Measurements from ENCODE around the gene TMEM165.

Gene TMEM165

DNA sequence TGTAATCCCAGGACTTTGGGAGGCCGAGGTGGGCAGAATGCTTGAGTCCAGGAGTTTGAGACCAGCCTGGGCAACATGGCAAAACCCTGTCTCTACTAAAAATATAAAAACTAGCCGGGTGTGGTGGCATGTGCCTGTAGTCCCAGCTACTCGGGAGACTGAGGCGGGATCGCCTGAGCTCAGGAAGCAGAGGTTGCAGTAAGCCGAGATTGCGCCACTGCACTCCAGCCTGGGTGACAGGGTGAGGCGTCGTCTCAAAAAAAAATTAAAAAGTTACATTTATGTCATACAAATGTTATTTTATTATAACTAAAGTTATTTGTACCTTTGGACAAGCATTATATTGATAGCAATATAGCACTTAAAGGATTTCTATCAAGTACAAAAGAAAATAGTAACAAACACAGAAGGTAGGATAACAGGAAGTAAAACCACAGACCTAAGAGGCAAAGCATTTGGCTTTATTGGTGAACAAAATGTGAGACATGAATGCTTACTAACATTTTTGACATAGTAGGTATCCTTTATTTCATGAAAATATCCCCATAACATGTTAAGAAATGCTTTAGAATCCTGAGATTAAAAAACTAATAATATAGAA lies 51.5 kb downstream of the TMEM165 start:
- no peaks in the 10 kb centered on the region for H3K27me3 ChIP-seq (ENCODE audit: control insufficient read depth, insufficient read depth, low read length)
- no peaks in the 10 kb centered on the region for H3K9me3 ChIP-seq (ENCODE audit: control insufficient read depth, insufficient read depth, low read length)
- H3K4me1 ChIP-seq (ENCODE audit: control insufficient read depth, insufficient read depth, low read length) = no peaks in the 10 kb centered on the region
- H3K27ac ChIP-seq (ENCODE audit: low read length) = no peak overlapping the region
- no peak for DNase-seq (ENCODE audit: low read depth, low spot score)
- H3K4me3 ChIP-seq (ENCODE audit: low read length) = no peak overlapping the region
- peaks cover under 1% of the 10 kb centered on the region; the same call in 1 of the 2 replicates for H3K36me3 ChIP-seq (ENCODE audit: control insufficient read depth, insufficient read depth, low read length)
- no CpG with 5 or more reads among the region's 9 CpGs for WGBS (ENCODE audit: insufficient coverage, insufficient read length)

- H3K27me3 ChIP-seq (ENCODE audit: control insufficient read depth, insufficient read depth, low read length) = no peaks in the 10 kb centered on the region
- no peaks in the 10 kb centered on the region for H3K4me1 ChIP-seq (ENCODE audit: control insufficient read depth, insufficient read depth, low read length)
- no CpG with 5 or more reads among the region's 1 CpG for WGBS (ENCODE audit: insufficient coverage, insufficient read length)
- peaks cover 2% of the 10 kb centered on the region; the same call in 1 of the 2 replicates for H3K36me3 ChIP-seq (ENCODE audit: control insufficient read depth, insufficient read depth, low read length)
- no peaks in the 10 kb centered on the region for H3K9me3 ChIP-seq (ENCODE audit: control insufficient read depth, insufficient read depth, low read length)
- H3K27ac ChIP-seq (ENCODE audit: low read length) = no peak overlapping the region
- DNase-seq (ENCODE audit: low read depth, low spot score) = no peak
- no peak overlapping the region for H3K4me3 ChIP-seq (ENCODE audit: low read length)
Observed at GRCh38 chr4:55447831-55448230, 52.1 kb downstream of the TMEM165 start.

DNA sequence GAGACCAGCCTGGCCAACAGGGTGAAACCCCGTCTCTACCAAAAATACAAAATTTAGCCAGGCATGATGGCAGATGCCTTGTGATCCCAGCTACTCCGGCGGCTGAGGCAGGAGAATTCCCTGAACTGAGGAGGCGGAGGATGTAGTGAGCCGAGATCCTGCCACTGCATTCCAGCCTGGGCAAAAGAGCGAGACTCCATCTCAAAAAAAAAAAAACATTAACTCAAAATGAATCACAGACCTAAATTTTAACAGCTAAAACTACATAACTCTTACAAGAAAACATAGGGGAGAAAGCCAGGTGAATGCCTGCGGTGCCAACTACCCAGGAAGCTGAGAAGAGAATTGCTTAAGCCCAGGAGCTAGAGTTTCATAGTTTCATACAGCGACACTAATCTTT lies 54.8 kb downstream of the TMEM165 start:
- DNase-seq (ENCODE audit: low read depth, low spot score) = no peak
- H3K4me3 ChIP-seq (ENCODE audit: low read length) = no peak overlapping the region
- H3K36me3 ChIP-seq (ENCODE audit: control insufficient read depth, insufficient read depth, low read length) = peaks cover 2% of the 10 kb centered on the region; the same call in 1 of the 2 replicates
- H3K27ac ChIP-seq (ENCODE audit: low read length) = no peak overlapping the region
- H3K4me1 ChIP-seq (ENCODE audit: control insufficient read depth, insufficient read depth, low read length) = no peaks in the 10 kb centered on the region
- no CpG with 5 or more reads among the region's 8 CpGs for WGBS (ENCODE audit: insufficient coverage, insufficient read length)
- H3K9me3 ChIP-seq (ENCODE audit: control insufficient read depth, insufficient read depth, low read length) = no peaks in the 10 kb centered on the region
- no peaks in the 10 kb centered on the region for H3K27me3 ChIP-seq (ENCODE audit: control insufficient read depth, insufficient read depth, low read length)

- no peak overlapping the region for H3K27ac ChIP-seq (ENCODE audit: low read length)
- H3K27me3 ChIP-seq (ENCODE audit: control insufficient read depth, insufficient read depth, low read length) = no peaks in the 10 kb centered on the region
- no peaks in the 10 kb centered on the region for H3K9me3 ChIP-seq (ENCODE audit: control insufficient read depth, insufficient read depth, low read length)
- DNase-seq (ENCODE audit: low read depth, low spot score) = no peak
- no CpG with 5 or more reads among the region's 5 CpGs for WGBS (ENCODE audit: insufficient coverage, insufficient read length)
- no peaks in the 10 kb centered on the region for H3K4me1 ChIP-seq (ENCODE audit: control insufficient read depth, insufficient read depth, low read length)
- no peaks in the 10 kb centered on the region for H3K36me3 ChIP-seq (ENCODE audit: control insufficient read depth, insufficient read depth, low read length)
- H3K4me3 ChIP-seq (ENCODE audit: low read length) = no peak overlapping the region
Observed at GRCh38 chr4:55458164-55458563, 62.4 kb downstream of the TMEM165 start.

DNA sequence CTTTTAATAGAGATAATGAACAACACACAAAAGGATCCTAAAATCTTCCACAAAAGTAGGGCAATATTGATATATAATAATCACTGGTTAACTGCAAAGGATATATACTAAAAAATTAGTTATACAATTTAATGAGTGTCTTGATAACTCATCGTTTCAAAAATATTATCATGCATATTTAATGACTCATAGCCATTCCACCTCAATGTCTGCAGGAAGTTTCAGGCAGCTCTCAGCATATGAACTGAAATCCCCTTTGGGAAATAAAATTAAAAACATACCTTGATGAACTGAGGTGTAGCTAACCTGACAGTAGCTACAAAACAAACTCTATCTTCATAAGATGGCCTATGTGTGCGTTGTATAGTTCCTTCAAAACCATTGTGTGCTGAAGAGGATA lies 62.9 kb downstream of the TMEM165 start:
- Histone ChIP-seq H3K9me3 (ENCODE audit: control insufficient read depth, insufficient read depth, low read length) (no peaks in the 10 kb centered on the region), H3K27me3 (ENCODE audit: control insufficient read depth, insufficient read depth, low read length) (no peaks in the 10 kb centered on the region), H3K4me3 (ENCODE audit: low read length) (no peak overlapping the region), H3K4me1 (ENCODE audit: control insufficient read depth, insufficient read depth, low read length) (no peaks in the 10 kb centered on the region), H3K27ac (ENCODE audit: low read length) (no peak overlapping the region), H3K36me3 (ENCODE audit: control insufficient read depth, insufficient read depth, low read length) (no peaks in the 10 kb centered on the region)
- WGBS (ENCODE audit: insufficient coverage, insufficient read length) = no CpG with 5 or more reads among the region's 2 CpGs
- no peak for DNase-seq (ENCODE audit: low read depth, low spot score)

GRCh38 chr4:55466001-55466400 lies 70.2 kb downstream of the TMEM165 start:
- Histone ChIP-seq H3K4me3 (ENCODE audit: low read length) (no peak overlapping the region), H3K4me1 (ENCODE audit: control insufficient read depth, insufficient read depth, low read length) (peaks cover 2% of the 10 kb centered on the region; the same call in 1 of the 2 replicates), H3K27me3 (ENCODE audit: control insufficient read depth, insufficient read depth, low read length) (no peaks in the 10 kb centered on the region), H3K36me3 (ENCODE audit: control insufficient read depth, insufficient read depth, low read length) (no peaks in the 10 kb centered on the region), H3K27ac (ENCODE audit: low read length) (no peak overlapping the region), H3K9me3 (ENCODE audit: control insufficient read depth, insufficient read depth, low read length) (no peaks in the 10 kb centered on the region)
- no peak for DNase-seq (ENCODE audit: low read depth, low spot score)
- no CpG with 5 or more reads among the region's 3 CpGs for WGBS (ENCODE audit: insufficient coverage, insufficient read length)

GRCh38 chr4:55468724-55469123 lies 73.0 kb downstream of the TMEM165 start:
- Histone ChIP-seq H3K27me3 (ENCODE audit: control insufficient read depth, insufficient read depth, low read length) (no peaks in the 10 kb centered on the region), H3K36me3 (ENCODE audit: control insufficient read depth, insufficient read depth, low read length) (no peaks in the 10 kb centered on the region), H3K9me3 (ENCODE audit: control insufficient read depth, insufficient read depth, low read length) (no peaks in the 10 kb centered on the region), H3K27ac (ENCODE audit: low read length) (no peak overlapping the region), H3K4me1 (ENCODE audit: control insufficient read depth, insufficient read depth, low read length) (peaks cover 2% of the 10 kb centered on the region; the same call in 1 of the 2 replicates), H3K4me3 (ENCODE audit: low read length) (no peak overlapping the region)
- WGBS (ENCODE audit: insufficient coverage, insufficient read length) = no CpG with 5 or more reads among the region's 2 CpGs
- no peak for DNase-seq (ENCODE audit: low read depth, low spot score)

- Histone ChIP-seq H3K27me3 (ENCODE audit: control insufficient read depth, insufficient read depth, low read length) (no peaks in the 10 kb centered on the region), H3K4me1 (ENCODE audit: control insufficient read depth, insufficient read depth, low read length) (peaks cover 2% of the 10 kb centered on the region; the same call in 1 of the 2 replicates), H3K27ac (ENCODE audit: low read length) (no peak overlapping the region), H3K9me3 (ENCODE audit: control insufficient read depth, insufficient read depth, low read length) (no peaks in the 10 kb centered on the region), H3K36me3 (ENCODE audit: control insufficient read depth, insufficient read depth, low read length) (no peaks in the 10 kb centered on the region), H3K4me3 (ENCODE audit: low read length) (no peak overlapping the region)
- DNase-seq (ENCODE audit: low read depth, low spot score) = no peak
- WGBS (ENCODE audit: insufficient coverage, insufficient read length) = no CpG with 5 or more reads among the region's 1 CpG
Observed at GRCh38 chr4:55469979-55470378, 74.2 kb downstream of the TMEM165 start.
